Measurements from ENCODE around the gene ETV6. TPM values are rescaled to one million over a fixed set of nuclear protein-coding genes. Genes with fewer than 3 reads are reported as not detected.

Gene ETV6
- total and polyA plus RNA-seq, 2 of the 8 experiments (the other 6 are each of a cell fraction or from before 2014, with no cell fraction given): 5.5 to 23.9 TPM

GRCh38 chr12:11677093-11677492 is 27.6 kb downstream of the ETV6 start (continued):
- TF ChIP-seq CHD7 (IDR thresholded peaks at IDR 0.05; ENCODE audit: insufficient replicate concordance, low read length) (no peak), RBBP5 (IDR thresholded peaks at IDR 0.05; ENCODE audit: borderline replicate concordance, low read depth, low read length) (no peak), TAF1 (IDR thresholded peaks at IDR 0.05; ENCODE audit: low read depth, low read length) (no peak), PHF8 (conservative IDR thresholded peaks at IDR 0.05; ENCODE audit: low read depth, low read length) (no peak), RAD21 (IDR thresholded peaks at IDR 0.05 in 1 of 2, conservative IDR thresholded peaks at IDR 0.05 in 1 of 2; ENCODE audit: low read depth in 2 of 2, low read length in 2 of 2) (no peak), CBX5 (IDR thresholded peaks at IDR 0.05; ENCODE audit: low read depth, low read length) (no peak), KDM4A (IDR thresholded peaks at IDR 0.05; ENCODE audit: low read depth, low read length, severe bottlenecking) (no peak), SRF (IDR thresholded peaks at IDR 0.05; ENCODE audit: low read depth, low read length) (no peak), SIN3A (conservative IDR thresholded peaks at IDR 0.05 in 1 of 2, IDR thresholded peaks at IDR 0.05 in 1 of 2; ENCODE audit: low read depth in 1 of 2, low read length in 2 of 2) (no peak)

All from H1 (cell line).